Astrocyte (in vitro differentiated cells and primary cell): Measurements from ENCODE around the gene ZMIZ1. TPM values are rescaled to one million over a fixed set of nuclear protein-coding genes. Genes with fewer than 3 reads are reported as not detected.

ENCODE experiments used
- DNase-seq: peaks from one replicate; pipeline ENCODE4 v3.0.0-alpha.2; 2010; ENCODE audit warnings: low read depth
- FAIRE-seq: peaks from 2 replicates; lab custom pipeline; 2011; peaks lifted over from hg19 to GRCh38; lab: Jason Lieb, UNC
- H2AFZ ChIP-seq: 2 replicates; pipeline ENCODE4 v1.6.0; 2012; ENCODE audit warnings: low read depth, low read length, inconsistent platforms
- H3K27ac ChIP-seq: 2 replicates; pipeline ENCODE4 v1.5.1; 2011; ENCODE audit warnings: low read depth, low read length, inconsistent platforms
- H3K27me3 ChIP-seq: 2 replicates; pipeline ENCODE4 v1.6.0; 2011; ENCODE audit warnings: low read length, inconsistent platforms; ENCODE audit not compliant: insufficient read depth
- H3K36me3 ChIP-seq: 2 replicates; pipeline ENCODE4 v1.5.1; 2011; ENCODE audit warnings: low read length, inconsistent platforms; ENCODE audit not compliant: insufficient read depth
- H3K4me1 ChIP-seq: 2 replicates; pipeline ENCODE4 v1.5.1; 2011; ENCODE audit warnings: low read length, inconsistent platforms; ENCODE audit not compliant: insufficient read depth
- H3K4me2 ChIP-seq: 2 replicates; pipeline ENCODE4 v1.6.0; 2012; ENCODE audit warnings: low read length, inconsistent platforms
- H3K4me3 ChIP-seq: 2 replicates; pipeline ENCODE4 v1.5.1; 2011; ENCODE audit warnings: low read depth, mild to moderate bottlenecking, low read length, inconsistent platforms; ENCODE audit not compliant: insufficient read depth
- H3K79me2 ChIP-seq: 2 replicates; pipeline ENCODE4 v1.6.0; 2012; ENCODE audit warnings: mild to moderate bottlenecking, low read length, inconsistent platforms; ENCODE audit not compliant: insufficient read depth
- H3K9ac ChIP-seq: 2 replicates; pipeline ENCODE4 v1.6.0; 2012; ENCODE audit warnings: mild to moderate bottlenecking, low read length, inconsistent platforms
- H3K9me3 ChIP-seq: 2 replicates; pipeline ENCODE4 v1.5.1; 2012; ENCODE audit warnings: low read depth, mild to moderate bottlenecking, low read length, inconsistent platforms; ENCODE audit not compliant: insufficient read depth
- H4K20me1 ChIP-seq: 2 replicates; pipeline ENCODE4 v1.6.0; 2012; ENCODE audit warnings: low read length, inconsistent platforms; ENCODE audit not compliant: insufficient read depth
- H3K27ac Mint-ChIP-seq: one replicate; pipeline ENCODE4 v1.8.0; 2021; ENCODE audit warnings: mild to moderate bottlenecking, mixed read lengths; ENCODE audit not compliant: unreplicated experiment
- H3K27me3 Mint-ChIP-seq: one replicate; pipeline ENCODE4 v1.8.0; 2021; ENCODE audit warnings: low read depth, mixed read lengths; ENCODE audit not compliant: unreplicated experiment
- H3K36me3 Mint-ChIP-seq: one replicate; pipeline ENCODE4 v1.8.0; 2021; ENCODE audit warnings: low read depth, mixed read lengths; ENCODE audit not compliant: unreplicated experiment
- H3K4me1 Mint-ChIP-seq: one replicate; pipeline ENCODE4 v1.8.0; 2021; ENCODE audit warnings: low read depth, mixed read lengths; ENCODE audit not compliant: unreplicated experiment
- H3K4me3 Mint-ChIP-seq: one replicate; pipeline ENCODE4 v1.8.0; 2021; ENCODE audit warnings: mild to moderate bottlenecking, moderate library complexity, mixed read lengths; ENCODE audit not compliant: unreplicated experiment
- H3K9me3 Mint-ChIP-seq: one replicate; pipeline ENCODE4 v1.8.0; 2021; ENCODE audit warnings: mild to moderate bottlenecking, mixed read lengths; ENCODE audit not compliant: unreplicated experiment
- CTCF ChIP-seq: IDR thresholded peaks from 2 replicates; pipeline ENCODE4 v1.5.1; 2011; ENCODE audit warnings: low read depth, mild to moderate bottlenecking, inconsistent platforms, low read length, moderate library complexity; ENCODE audit not compliant: insufficient read depth
- EZH2 ChIP-seq: IDR thresholded peaks from 2 replicates; pipeline ENCODE4 v1.6.1; 2012; ENCODE audit warnings: mild to moderate bottlenecking, low read length, inconsistent platforms; ENCODE audit not compliant: insufficient read depth
- total RNA-seq: library from RNA; stranded (reverse); gene quantifications from 2 replicates; pipeline ENCODE4 v1.2.1, GENCODE V29; 2021

ZMIZ1 gene
- total RNA-seq, 1 donor from 2014 or later, result 45.5 TPM

DNA sequence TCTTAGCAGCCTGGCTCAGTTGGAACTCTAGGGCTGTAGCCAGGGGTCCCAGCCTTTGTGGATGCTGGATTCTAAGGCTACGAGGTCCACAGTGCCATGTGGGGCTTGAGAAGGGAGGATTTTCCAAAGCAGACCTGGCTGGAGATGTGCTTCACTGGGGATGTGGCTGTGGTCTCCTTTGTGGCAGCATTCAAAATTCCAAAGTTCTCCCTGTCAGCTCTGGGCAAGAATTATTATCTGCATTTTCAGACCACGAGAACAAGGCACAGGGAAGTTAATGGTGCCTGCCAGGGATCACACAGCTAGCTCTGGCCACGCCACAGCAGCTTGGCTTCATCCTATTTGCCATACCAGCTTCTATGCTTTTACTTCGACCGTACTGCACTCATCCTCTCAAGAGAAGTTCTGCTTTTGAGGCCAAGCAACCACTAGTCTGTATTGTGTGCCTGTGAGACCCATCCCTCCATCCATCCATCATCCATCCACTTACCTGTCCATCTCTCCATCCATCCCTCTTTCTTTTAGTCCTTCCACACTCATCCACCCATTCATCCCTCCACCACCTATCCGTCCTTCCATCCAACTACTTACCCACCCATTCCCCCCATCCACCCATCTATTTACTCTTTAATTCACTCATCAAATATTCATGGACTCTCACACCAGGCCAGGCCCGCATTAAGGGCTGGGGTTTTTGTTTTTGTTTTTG lies 71.5 kb downstream of the ZMIZ1 start:
- Histone ChIP-seq H3K27ac (peak overlapping the region; percentile 94), H3K79me2 (peaks cover 82% of the 10 kb centered on the region), H3K4me3 (no peak overlapping the region), H4K20me1 (peaks cover 11% of the 10 kb centered on the region), H3K9me3 (no peaks in the 10 kb centered on the region), H3K9ac (peak overlapping the region; percentile 80), H3K4me2 (peak overlapping the region; percentile 49), H3K4me1 (peaks cover 90% of the 10 kb centered on the region), H3K27me3 (no peaks in the 10 kb centered on the region), H3K36me3 (peaks cover 12% of the 10 kb centered on the region), H2AFZ (no peak overlapping the region)
- TF ChIP-seq EZH2 (no peak), CTCF (no peak)
- no peaks in the 10 kb centered on the region for H3K27me3 Mint-ChIP-seq
- FAIRE-seq (no peak), DNase-seq (peak; percentile 54)
- H3K4me1 Mint-ChIP-seq, result peaks cover 58% of the 10 kb centered on the region
- H3K27ac Mint-ChIP-seq, result peak overlapping the region; percentile 96
- peaks cover 25% of the 10 kb centered on the region for H3K36me3 Mint-ChIP-seq
- no peak overlapping the region for H3K4me3 Mint-ChIP-seq
- no peaks in the 10 kb centered on the region for H3K9me3 Mint-ChIP-seq

DNA sequence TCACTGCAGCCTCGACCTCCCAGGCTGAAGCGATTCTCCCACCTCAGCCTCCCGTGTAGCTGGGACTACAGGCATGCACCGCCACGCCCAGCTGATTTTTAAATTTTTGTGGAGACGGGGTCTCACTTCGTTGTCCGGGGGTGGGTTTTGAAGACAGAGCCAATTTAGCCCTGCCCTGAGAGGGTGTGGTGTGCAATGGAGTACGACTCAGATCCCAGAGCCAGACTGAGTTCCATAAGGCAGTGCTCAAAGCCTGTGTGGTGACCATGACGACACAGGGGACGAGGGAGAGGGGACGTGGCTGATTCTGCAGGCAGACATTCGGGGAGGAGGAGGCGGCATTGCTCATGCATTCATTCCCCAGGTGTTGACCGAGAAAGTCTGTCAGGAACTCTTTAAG lies 72.1 kb downstream of the ZMIZ1 start:
- TF ChIP-seq CTCF, result no peak
- TF ChIP-seq EZH2, result no peak
- H3K4me1 Mint-ChIP-seq, result peaks cover 62% of the 10 kb centered on the region
- H3K27ac ChIP-seq, result peak overlapping the region; percentile 94
- H3K27ac Mint-ChIP-seq, result peak overlapping the region; percentile 96
- FAIRE-seq (no peak), DNase-seq (no peak)
- H2AFZ ChIP-seq, result no peak overlapping the region
- peak overlapping the region; percentile 11 for H3K4me2 ChIP-seq
- no peak overlapping the region for H3K4me3 ChIP-seq
- H3K27me3 ChIP-seq, result no peaks in the 10 kb centered on the region
- H3K36me3 Mint-ChIP-seq, result peaks cover 25% of the 10 kb centered on the region
- H3K9me3 ChIP-seq, result no peaks in the 10 kb centered on the region
- peaks cover 11% of the 10 kb centered on the region for H4K20me1 ChIP-seq
- peak overlapping the region; percentile 80 for H3K9ac ChIP-seq
- H3K27me3 Mint-ChIP-seq, result no peaks in the 10 kb centered on the region
- H3K36me3 ChIP-seq, result peaks cover 12% of the 10 kb centered on the region
- H3K79me2 ChIP-seq, result peaks cover 82% of the 10 kb centered on the region
- no peak overlapping the region for H3K4me3 Mint-ChIP-seq
- H3K9me3 Mint-ChIP-seq, result no peaks in the 10 kb centered on the region
- peaks cover 96% of the 10 kb centered on the region for H3K4me1 ChIP-seq

DNA sequence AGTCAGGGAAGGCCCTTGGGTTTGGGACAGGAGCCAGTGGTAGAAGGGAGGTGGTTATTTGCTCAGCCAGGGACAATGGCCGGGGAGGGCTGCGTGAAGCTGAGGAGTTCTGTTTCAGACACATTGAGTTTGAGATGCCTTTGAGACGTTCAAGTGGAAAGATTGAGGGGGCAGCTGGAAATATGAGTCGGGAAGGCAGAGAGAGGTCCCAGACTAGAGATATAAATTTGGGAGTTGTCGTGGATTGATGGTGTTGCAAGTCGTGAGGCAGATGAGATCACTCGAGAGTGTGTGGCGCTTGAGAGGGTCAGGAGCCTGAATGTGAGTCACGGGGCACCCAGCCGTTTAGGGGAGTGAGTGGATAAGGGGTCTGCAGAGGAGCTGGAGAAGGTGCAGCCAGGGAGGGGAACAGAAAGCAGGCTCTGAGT lies 73.3 kb downstream of the ZMIZ1 start:
- Mint-ChIP-seq H3K4me3 (no peak overlapping the region), H3K9me3 (no peaks in the 10 kb centered on the region), H3K36me3 (peaks cover 19% of the 10 kb centered on the region), H3K27ac (peak overlapping the region; percentile 56), H3K4me1 (peaks cover 54% of the 10 kb centered on the region), H3K27me3 (no peaks in the 10 kb centered on the region)
- no peak for TF ChIP-seq EZH2
- no peak for TF ChIP-seq CTCF
- H3K4me3 ChIP-seq, result no peak overlapping the region
- H3K36me3 ChIP-seq, result peaks cover 12% of the 10 kb centered on the region
- H3K27me3 ChIP-seq, result no peaks in the 10 kb centered on the region
- peaks cover 82% of the 10 kb centered on the region for H3K79me2 ChIP-seq
- peak overlapping the region; percentile 80 for H3K9ac ChIP-seq
- H3K27ac ChIP-seq, result peak overlapping the region; percentile 94
- no peaks in the 10 kb centered on the region for H3K9me3 ChIP-seq
- peak overlapping the region; percentile 61 for H3K4me2 ChIP-seq
- no peak overlapping the region for H2AFZ ChIP-seq
- H3K4me1 ChIP-seq, result peaks cover 85% of the 10 kb centered on the region
- FAIRE-seq (no peak), DNase-seq (peak; percentile 94)
- H4K20me1 ChIP-seq, result peaks cover 11% of the 10 kb centered on the region
